BLaER1 treated with 17β-estradiol and CSF1 and Interleukin-3, amounts not matched to agents 10 nM and 100 nM (cell line): ENCODE results near the gene DDX25.

Experiments used
- H3K27ac ChIP-seq, 11 experiments: shearing (Covaris generic); formaldehyde crosslinking; 2 replicates each; pipeline ENCODE4 v1.8.1; 2022
- H3K27me3 ChIP-seq, 11 experiments: shearing (Covaris generic); formaldehyde crosslinking; 2 replicates each; pipeline ENCODE4 v1.8.1; 2022
- H3K36me3 ChIP-seq, 11 experiments: shearing (Covaris generic); formaldehyde crosslinking; 2 replicates each; pipeline ENCODE4 v1.8.1; 2022
- H3K4me1 ChIP-seq, 10 experiments: shearing (Covaris generic); formaldehyde crosslinking; 2 replicates each; pipeline ENCODE4 v1.8.1; 2022
- H3K4me2 ChIP-seq, 11 experiments: shearing (Covaris generic); formaldehyde crosslinking; 2 replicates each; pipeline ENCODE4 v1.8.1; 2022
- H3K4me3 ChIP-seq, 10 experiments: shearing (Covaris generic); formaldehyde crosslinking; 2 replicates each; pipeline ENCODE4 v1.8.1; 2022
- H3K9ac ChIP-seq, 11 experiments: shearing (Covaris generic); formaldehyde crosslinking; 2 replicates each; pipeline ENCODE4 v1.8.1; 2022
- H3K9me3 ChIP-seq, 11 experiments: shearing (Covaris generic); formaldehyde crosslinking; replicated peaks in 1 of 11; 2 replicates each; pipeline ENCODE4 v1.8.1; 2022
- H4K20me1 ChIP-seq, 11 experiments: shearing (Covaris generic); formaldehyde crosslinking; 2 replicates each; pipeline ENCODE4 v1.8.1; 2022
- Cebpa-rat ChIP-seq, 11 experiments: shearing (Covaris generic); IDR thresholded peaks; 2 replicates each; pipeline ENCODE4 v1.8.1; 2022

Gene DDX25

GRCh38 chr11:125874556-125875124, 29.7 kb upstream of the DDX25 start:
- no peak for TF ChIP-seq Cebpa-rat (IDR thresholded peaks at IDR 0.05)
- Histone ChIP-seq H3K4me1 (peaks cover 0 to 8% (median 0%) of the 10 kb centered on the region in 10 experiments; a peak in 1 of 20 replicates), H3K9me3 (peaks cover 9 to 11% (median 9%) of the 10 kb centered on the region in 11 experiments), H3K9ac (no peak overlapping the region), H4K20me1 (no peaks in the 10 kb centered on the region), H3K36me3 (no peaks in the 10 kb centered on the region), H3K27me3 (no peaks in the 10 kb centered on the region), H3K4me3 (no peak overlapping the region), H3K27ac (no peak overlapping the region), H3K4me2 (no peak overlapping the region)

- no peak overlapping the region for H3K4me2 ChIP-seq
- no peak overlapping the region for H3K4me3 ChIP-seq
- peaks cover 0 to 15% (median 3%) of the 10 kb centered on the region in 11 experiments; a peak in 9 of 22 replicates for H3K9me3 ChIP-seq
- TF ChIP-seq Cebpa-rat (IDR thresholded peaks at IDR 0.05), result no peak
- no peak overlapping the region for H3K27ac ChIP-seq
- H3K36me3 ChIP-seq, result no peaks in the 10 kb centered on the region
- H3K4me1 ChIP-seq, result peaks cover 0 to 3% (median under 1%) of the 10 kb centered on the region in 10 experiments; a peak in 6 of 20 replicates
- H3K9ac ChIP-seq, result no peak overlapping the region
- no peaks in the 10 kb centered on the region for H4K20me1 ChIP-seq
- H3K27me3 ChIP-seq, result no peaks in the 10 kb centered on the region
Measured at GRCh38 chr11:125881291-125881690, 23.0 kb upstream of the DDX25 start.

GRCh38 chr11:125883375-125883774, 20.9 kb upstream of the DDX25 start:
- peaks cover 0 to 21% (median 5%) of the 10 kb centered on the region in 11 experiments; a peak in 9 of 22 replicates for H3K9me3 ChIP-seq
- no peak for TF ChIP-seq Cebpa-rat (IDR thresholded peaks at IDR 0.05)
- H3K4me2 ChIP-seq, result no peak overlapping the region
- H3K4me3 ChIP-seq, result no peak overlapping the region
- H3K27ac ChIP-seq, result no peak overlapping the region
- H3K27me3 ChIP-seq, result no peaks in the 10 kb centered on the region
- H3K9ac ChIP-seq, result no peak overlapping the region
- no peaks in the 10 kb centered on the region for H4K20me1 ChIP-seq
- H3K4me1 ChIP-seq, result peaks cover 10 to 15% (median 12%) of the 10 kb centered on the region in 10 experiments
- no peaks in the 10 kb centered on the region for H3K36me3 ChIP-seq

- H3K9ac ChIP-seq, result peak overlapping the region in 10 of 11 experiments; percentile 59 to 98 (median 93); a peak in 21 of 22 replicates
- peak overlapping the region; percentile 74 to 93 (median 81) for H3K4me3 ChIP-seq
- H3K9me3 ChIP-seq, result peaks cover 0 to 21% (median 5%) of the 10 kb centered on the region in 11 experiments; a peak in 9 of 22 replicates
- H3K4me1 ChIP-seq, result peaks cover 15 to 34% (median 31%) of the 10 kb centered on the region in 10 experiments
- H4K20me1 ChIP-seq, result peaks cover 0 to 21% (median 8%) of the 10 kb centered on the region in 11 experiments; a peak in 7 of 22 replicates
- H3K36me3 ChIP-seq, result peaks cover 0 to 22% (median 14%) of the 10 kb centered on the region in 11 experiments; a peak in 16 of 22 replicates
- H3K27me3 ChIP-seq, result no peaks in the 10 kb centered on the region
- H3K4me2 ChIP-seq, result peak overlapping the region; percentile 60 to 96 (median 81)
- no peak for TF ChIP-seq Cebpa-rat (IDR thresholded peaks at IDR 0.05)
- peak overlapping the region in 10 of 11 experiments; percentile 38 to 99 (median 94); a peak in 20 of 22 replicates for H3K27ac ChIP-seq
Measured at GRCh38 chr11:125886997-125887372, 17.3 kb upstream of the DDX25 start.

- TF ChIP-seq Cebpa-rat (IDR thresholded peaks at IDR 0.05), result no peak
- Histone ChIP-seq H3K4me3 (peak within 1 kb of the TSS; percentile 74 to 93 (median 81)), H3K36me3 (peaks cover 5 to 28% (median 18%) of the 10 kb centered on the region in 11 experiments; a peak in 21 of 22 replicates), H3K9ac (peak within 1 kb of the TSS; percentile 87 to 98 (median 92)), H4K20me1 (peaks cover 0 to 24% (median 8%) of the 10 kb centered on the region in 11 experiments; a peak in 7 of 22 replicates), H3K27me3 (no peaks in the 10 kb centered on the region), H3K9me3 (peaks cover 0 to 21% (median 5%) of the 10 kb centered on the region in 11 experiments; a peak in 9 of 22 replicates), H3K4me2 (peak within 1 kb of the TSS; percentile 63 to 96 (median 85)), H3K27ac (peak within 1 kb of the TSS; percentile 74 to 99 (median 94)), H3K4me1 (peaks cover 15 to 34% (median 31%) of the 10 kb centered on the region in 10 experiments)
Measured at GRCh38 chr11:125887373-125888324, 16.7 kb upstream of the DDX25 start, which contains the start of gene HYLS1. TSS of gene HYLS1 (plus strand) at chr11:125887668. CDS start at chr11:125899369, 11,701 bp downstream.

GRCh38 chr11:125890447-125891100, 13.7 kb upstream of the DDX25 start:
- Histone ChIP-seq H3K4me3 (no peak overlapping the region), H3K27me3 (no peaks in the 10 kb centered on the region), H3K27ac (no peak overlapping the region), H3K36me3 (peaks cover 32 to 58% (median 46%) of the 10 kb centered on the region in 11 experiments), H3K9me3 (peaks cover 0 to 13% (median 4%) of the 10 kb centered on the region in 11 experiments; a peak in 9 of 22 replicates), H4K20me1 (peaks cover 0 to 44% (median 19%) of the 10 kb centered on the region in 11 experiments; a peak in 12 of 22 replicates), H3K4me1 (peaks cover 15 to 34% (median 31%) of the 10 kb centered on the region in 10 experiments), H3K4me2 (peak overlapping the region in 8 of 11 experiments; percentile 10 to 85 (median 27); a peak in 5 of 22 replicates), H3K9ac (peak overlapping the region in 1 of 11 experiments; percentile 9; a peak in 1 of 22 replicates)
- no peak for TF ChIP-seq Cebpa-rat (IDR thresholded peaks at IDR 0.05)

GRCh38 chr11:125892071-125892470, 12.2 kb upstream of the DDX25 start:
- Histone ChIP-seq H3K36me3 (peaks cover 37 to 68% (median 56%) of the 10 kb centered on the region in 11 experiments), H3K4me1 (peaks cover 6 to 25% (median 23%) of the 10 kb centered on the region in 10 experiments), H4K20me1 (peaks cover 0 to 57% (median 34%) of the 10 kb centered on the region in 11 experiments; a peak in 13 of 22 replicates)

GRCh38 chr11:125892994-125893393, 11.3 kb upstream of the DDX25 start:
- Histone ChIP-seq H3K36me3 (peaks cover 41 to 71% (median 63%) of the 10 kb centered on the region in 11 experiments), H3K4me3 (no peak overlapping the region)
- TF ChIP-seq Cebpa-rat (IDR thresholded peaks at IDR 0.05), result no peak

More at GRCh38 chr11:125892071-125892470, 12.2 kb upstream of the DDX25 start:
- Histone ChIP-seq H3K4me2 (no peak overlapping the region), H3K27ac (no peak overlapping the region), H3K27me3 (no peaks in the 10 kb centered on the region), H3K9ac (no peak overlapping the region), H3K4me3 (no peak overlapping the region), H3K9me3 (no peaks in the 10 kb centered on the region; a peak in 1 of 22 replicates)
- no peak for TF ChIP-seq Cebpa-rat (IDR thresholded peaks at IDR 0.05)

More at GRCh38 chr11:125892994-125893393, 11.3 kb upstream of the DDX25 start:
- H3K4me1 ChIP-seq, result peaks cover 6 to 24% (median 22%) of the 10 kb centered on the region in 10 experiments
- no peak overlapping the region for H3K4me2 ChIP-seq
- H3K27me3 ChIP-seq, result no peaks in the 10 kb centered on the region
- H3K9me3 ChIP-seq, result no peaks in the 10 kb centered on the region
- peaks cover 0 to 64% (median 35%) of the 10 kb centered on the region in 11 experiments; a peak in 13 of 22 replicates for H4K20me1 ChIP-seq
- H3K27ac ChIP-seq, result no peak overlapping the region
- no peak overlapping the region for H3K9ac ChIP-seq
